Raji (cell line): ENCODE measurements around the gene KDM5D.

Experiments used
- POLR2A ChIP-seq: IDR thresholded peaks from 2 replicates; pipeline ENCODE4 v1.6.1; 2011; ENCODE audit warnings: low read depth, low read length, control low read depth; ENCODE audit not compliant: insufficient read depth

The KDM5D gene

GRCh38 chrY:19744381-19745378, at the start of gene KDM5D:
Gene KDM5D (minus strand): TSS chrY:19744726. CDS start chrY:19744534, 192 bp downstream.
- peak; percentile 40; the same call in 1 of the 2 replicates for TF ChIP-seq POLR2A

DNA sequence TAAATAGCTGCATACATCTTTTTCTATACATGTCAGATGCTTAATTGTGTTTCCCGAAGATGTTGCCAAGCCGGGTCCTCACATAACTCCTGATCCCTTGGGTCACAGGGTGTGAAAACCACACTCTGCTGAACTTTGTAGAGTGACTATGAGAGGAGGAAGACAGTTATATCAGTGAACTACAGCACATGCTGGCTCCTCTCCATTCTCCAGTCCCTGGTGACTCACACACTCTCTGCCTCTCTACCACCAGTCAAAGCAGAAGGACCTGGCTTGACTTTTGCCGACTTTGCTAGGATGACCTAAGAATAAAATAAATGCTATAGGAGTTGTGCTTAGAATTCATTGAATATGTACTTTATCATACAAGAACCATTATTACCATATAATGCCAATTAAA, 23.8 kb upstream of the KDM5D start:
- no peak for TF ChIP-seq POLR2A

DNA sequence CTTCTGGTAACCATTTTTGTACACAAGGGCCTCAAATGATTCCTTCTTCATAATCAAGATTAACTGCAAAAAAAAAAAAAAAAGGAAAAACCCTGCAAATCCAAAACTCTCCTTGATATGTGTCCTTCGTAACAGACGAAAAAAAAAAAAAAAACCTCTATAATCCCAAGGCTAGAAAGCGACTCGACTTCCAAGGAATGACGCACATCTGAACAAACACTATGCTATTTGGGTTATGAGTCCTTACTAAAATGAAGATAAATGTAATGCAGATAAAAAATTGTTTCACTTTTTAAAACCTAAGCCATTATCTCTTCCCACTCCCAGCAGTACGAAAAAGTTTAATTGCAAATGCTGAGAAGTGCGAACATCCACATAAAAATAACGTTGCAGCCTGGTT, 1.2 kb downstream of the KDM5D start:
- TF ChIP-seq POLR2A: no peak

- TF ChIP-seq POLR2A: no peak
These were observed 2.4 kb downstream of the KDM5D start for GRCh38 chrY:19742153-19742552.

DNA sequence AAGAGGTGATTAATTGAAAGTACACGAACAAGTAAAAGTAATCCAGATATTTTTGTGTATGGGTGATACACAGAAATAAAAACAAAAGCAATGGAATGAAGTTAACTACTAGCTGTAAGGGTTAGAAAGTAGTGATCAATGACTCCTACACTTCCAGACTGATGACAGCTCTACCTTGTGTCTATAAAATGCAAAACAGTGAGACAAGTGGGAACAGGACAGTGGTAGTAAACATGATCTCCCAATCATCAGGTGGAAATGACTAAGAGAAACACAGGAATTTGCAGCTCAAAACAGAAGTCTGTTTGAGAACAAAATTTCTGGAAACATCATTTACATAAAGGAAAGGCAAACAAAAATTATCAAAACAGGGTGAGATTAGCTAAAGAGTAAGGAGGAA, 10.1 kb downstream of the KDM5D start:
- no peak for TF ChIP-seq POLR2A

DNA sequence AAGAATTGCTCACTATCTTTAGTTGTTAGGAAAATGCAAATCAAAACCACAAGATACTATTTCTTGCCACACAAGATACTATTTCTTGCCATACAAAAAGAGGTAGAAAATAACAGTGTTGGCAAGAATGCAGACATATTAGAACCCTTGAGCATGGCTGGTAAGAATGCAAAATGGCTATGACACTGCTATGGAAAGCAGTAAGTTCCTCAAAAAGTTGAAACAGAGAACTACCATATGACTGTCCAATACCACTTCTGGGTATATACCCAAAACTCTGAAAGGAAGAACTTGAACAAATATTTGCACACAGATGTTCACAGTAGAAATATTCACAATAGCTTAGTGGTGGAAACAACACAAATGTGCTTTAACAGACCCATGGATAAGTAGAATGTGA, 26.6 kb downstream of the KDM5D start:
- no peak for TF ChIP-seq POLR2A

GRCh38 chrY:19717146-19717545, 27.4 kb downstream of the KDM5D start:
- TF ChIP-seq POLR2A: no peak

- no peak for TF ChIP-seq POLR2A
These were observed 29.3 kb downstream of the KDM5D start for GRCh38 chrY:19715226-19715625.

DNA sequence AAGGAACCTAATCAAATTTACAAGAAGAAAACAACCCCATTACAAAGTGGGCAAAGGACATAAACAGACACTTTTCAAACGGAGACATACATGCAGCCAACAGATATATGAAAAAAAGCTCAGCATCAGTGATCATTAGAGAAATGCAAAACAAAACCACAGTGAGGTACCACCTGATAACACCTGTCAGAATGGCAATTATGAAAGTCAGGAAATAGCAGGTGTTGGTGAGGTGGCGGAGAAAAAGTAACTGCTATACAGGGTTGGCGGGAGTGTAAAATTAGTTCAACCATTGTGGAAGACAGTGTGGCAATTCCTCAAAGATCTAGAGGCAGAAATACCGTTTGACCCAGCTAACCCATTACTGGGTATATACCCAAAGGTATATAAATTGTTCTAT, 31.1 kb downstream of the KDM5D start:
- no peak for TF ChIP-seq POLR2A

GRCh38 chrY:19706273-19706672, 38.3 kb downstream of the KDM5D start:
- TF ChIP-seq POLR2A: no peak

DNA sequence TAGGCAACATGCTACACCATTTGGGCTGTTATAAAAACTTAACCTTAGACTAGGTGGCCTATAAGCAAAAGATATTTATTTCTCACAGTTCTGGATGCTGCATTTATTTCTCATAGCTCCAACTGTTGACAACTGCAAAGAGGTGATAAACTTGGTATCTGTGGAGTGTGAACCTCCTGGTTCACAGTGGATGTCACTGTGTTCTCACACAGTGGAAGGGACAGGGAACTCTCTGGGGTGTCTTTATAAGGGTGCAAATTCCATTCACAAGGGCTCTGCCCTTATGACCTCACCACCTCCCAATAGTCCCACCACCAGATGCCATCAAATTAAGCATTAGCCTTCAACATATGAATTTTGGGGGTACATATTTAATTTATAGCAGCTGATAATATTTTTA, 46.0 kb downstream of the KDM5D start:
- no peak for TF ChIP-seq POLR2A

DNA sequence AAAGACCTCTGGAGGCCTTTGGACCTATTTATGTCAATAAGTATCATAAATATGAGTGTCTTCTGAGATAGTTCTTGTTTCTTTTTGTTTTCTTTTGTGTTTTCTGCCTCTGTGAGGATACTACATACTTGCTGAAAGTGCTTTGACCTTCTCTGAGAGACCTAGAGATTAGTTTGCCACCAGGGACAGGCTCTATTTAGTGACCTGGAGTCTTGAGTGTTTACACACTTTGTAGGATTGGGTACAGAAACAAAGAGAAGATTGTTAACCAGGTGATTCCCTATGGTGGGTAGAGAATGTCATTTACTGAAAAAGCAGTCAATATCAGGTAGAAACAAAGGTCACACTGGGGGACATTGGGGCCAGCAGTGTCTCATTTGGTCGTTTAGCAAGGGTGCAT, 63.7 kb downstream of the KDM5D start:
- no peak for TF ChIP-seq POLR2A
